Measurements from ENCODE around the gene CHCHD10.

DNA sequence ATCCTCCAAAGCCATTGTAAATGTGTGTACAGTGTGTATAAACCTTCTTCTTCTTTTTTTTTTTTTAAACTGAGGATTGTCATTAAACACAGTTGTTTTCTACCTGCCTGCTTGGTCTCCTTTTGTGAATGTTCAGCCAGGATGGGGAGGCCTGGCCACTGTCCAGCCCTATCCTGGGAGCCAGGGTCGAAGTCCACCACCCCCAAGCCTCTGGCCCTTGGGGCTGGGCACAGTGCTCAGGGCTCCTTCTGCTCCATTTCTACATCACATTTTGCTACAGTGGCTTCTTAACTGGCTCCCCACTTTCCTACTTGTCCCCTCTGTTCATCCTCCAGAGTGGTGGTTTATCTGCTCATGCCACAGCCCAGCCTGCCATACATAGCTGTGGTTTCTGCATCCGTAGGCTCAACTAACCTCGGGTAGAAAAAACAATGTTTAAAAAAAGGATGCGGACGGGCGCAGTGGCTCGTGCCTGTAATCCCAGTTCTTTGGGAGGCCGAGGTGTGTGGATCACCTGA, 16.5 kb upstream of the CHCHD10 start:
- TF ChIP-seq JUND (IDR thresholded peaks at IDR 0.05) = no peak
- TF ChIP-seq, protein P1, sequence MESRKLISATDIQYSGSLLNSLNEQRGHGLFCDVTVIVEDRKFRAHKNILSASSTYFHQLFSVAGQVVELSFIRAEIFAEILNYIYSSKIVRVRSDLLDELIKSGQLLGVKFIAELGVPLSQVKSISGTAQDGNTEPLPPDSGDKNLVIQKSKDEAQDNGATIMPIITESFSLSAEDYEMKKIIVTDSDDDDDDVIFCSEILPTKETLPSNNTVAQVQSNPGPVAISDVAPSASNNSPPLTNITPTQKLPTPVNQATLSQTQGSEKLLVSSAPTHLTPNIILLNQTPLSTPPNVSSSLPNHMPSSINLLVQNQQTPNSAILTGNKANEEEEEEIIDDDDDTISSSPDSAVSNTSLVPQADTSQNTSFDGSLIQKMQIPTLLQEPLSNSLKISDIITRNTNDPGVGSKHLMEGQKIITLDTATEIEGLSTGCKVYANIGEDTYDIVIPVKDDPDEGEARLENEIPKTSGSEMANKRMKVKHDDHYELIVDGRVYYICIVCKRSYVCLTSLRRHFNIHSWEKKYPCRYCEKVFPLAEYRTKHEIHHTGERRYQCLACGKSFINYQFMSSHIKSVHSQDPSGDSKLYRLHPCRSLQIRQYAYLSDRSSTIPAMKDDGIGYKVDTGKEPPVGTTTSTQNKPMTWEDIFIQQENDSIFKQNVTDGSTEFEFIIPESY (IDR thresholded peaks at IDR 0.05) = no peak
- TF ChIP-seq, protein P2, sequence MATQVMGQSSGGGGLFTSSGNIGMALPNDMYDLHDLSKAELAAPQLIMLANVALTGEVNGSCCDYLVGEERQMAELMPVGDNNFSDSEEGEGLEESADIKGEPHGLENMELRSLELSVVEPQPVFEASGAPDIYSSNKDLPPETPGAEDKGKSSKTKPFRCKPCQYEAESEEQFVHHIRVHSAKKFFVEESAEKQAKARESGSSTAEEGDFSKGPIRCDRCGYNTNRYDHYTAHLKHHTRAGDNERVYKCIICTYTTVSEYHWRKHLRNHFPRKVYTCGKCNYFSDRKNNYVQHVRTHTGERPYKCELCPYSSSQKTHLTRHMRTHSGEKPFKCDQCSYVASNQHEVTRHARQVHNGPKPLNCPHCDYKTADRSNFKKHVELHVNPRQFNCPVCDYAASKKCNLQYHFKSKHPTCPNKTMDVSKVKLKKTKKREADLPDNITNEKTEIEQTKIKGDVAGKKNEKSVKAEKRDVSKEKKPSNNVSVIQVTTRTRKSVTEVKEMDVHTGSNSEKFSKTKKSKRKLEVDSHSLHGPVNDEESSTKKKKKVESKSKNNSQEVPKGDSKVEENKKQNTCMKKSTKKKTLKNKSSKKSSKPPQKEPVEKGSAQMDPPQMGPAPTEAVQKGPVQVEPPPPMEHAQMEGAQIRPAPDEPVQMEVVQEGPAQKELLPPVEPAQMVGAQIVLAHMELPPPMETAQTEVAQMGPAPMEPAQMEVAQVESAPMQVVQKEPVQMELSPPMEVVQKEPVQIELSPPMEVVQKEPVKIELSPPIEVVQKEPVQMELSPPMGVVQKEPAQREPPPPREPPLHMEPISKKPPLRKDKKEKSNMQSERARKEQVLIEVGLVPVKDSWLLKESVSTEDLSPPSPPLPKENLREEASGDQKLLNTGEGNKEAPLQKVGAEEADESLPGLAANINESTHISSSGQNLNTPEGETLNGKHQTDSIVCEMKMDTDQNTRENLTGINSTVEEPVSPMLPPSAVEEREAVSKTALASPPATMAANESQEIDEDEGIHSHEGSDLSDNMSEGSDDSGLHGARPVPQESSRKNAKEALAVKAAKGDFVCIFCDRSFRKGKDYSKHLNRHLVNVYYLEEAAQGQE (IDR thresholded peaks at IDR 0.05) = no peak
- TF ChIP-seq, protein P3, sequence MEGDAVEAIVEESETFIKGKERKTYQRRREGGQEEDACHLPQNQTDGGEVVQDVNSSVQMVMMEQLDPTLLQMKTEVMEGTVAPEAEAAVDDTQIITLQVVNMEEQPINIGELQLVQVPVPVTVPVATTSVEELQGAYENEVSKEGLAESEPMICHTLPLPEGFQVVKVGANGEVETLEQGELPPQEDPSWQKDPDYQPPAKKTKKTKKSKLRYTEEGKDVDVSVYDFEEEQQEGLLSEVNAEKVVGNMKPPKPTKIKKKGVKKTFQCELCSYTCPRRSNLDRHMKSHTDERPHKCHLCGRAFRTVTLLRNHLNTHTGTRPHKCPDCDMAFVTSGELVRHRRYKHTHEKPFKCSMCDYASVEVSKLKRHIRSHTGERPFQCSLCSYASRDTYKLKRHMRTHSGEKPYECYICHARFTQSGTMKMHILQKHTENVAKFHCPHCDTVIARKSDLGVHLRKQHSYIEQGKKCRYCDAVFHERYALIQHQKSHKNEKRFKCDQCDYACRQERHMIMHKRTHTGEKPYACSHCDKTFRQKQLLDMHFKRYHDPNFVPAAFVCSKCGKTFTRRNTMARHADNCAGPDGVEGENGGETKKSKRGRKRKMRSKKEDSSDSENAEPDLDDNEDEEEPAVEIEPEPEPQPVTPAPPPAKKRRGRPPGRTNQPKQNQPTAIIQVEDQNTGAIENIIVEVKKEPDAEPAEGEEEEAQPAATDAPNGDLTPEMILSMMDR (IDR thresholded peaks at IDR 0.05; ENCODE audit: low read depth, low read length, missing input control) = no peak
- TF ChIP-seq FOXA1 (IDR thresholded peaks at IDR 0.05) = no peak
- TF ChIP-seq TAF1 (conservative IDR thresholded peaks at IDR 0.05) = no peak
- no peak for TF ChIP-seq GABPA (IDR thresholded peaks at IDR 0.05 in 1 of 2, conservative IDR thresholded peaks at IDR 0.05 in 1 of 2)
